Non-pigmented ciliary epithelial cell (primary cell): ENCODE measurements around the gene GPER1.

Source experiments
- DNase-seq: peaks from one replicate; pipeline ENCODE4 v3.0.0-alpha.2; 2010; ENCODE audit warnings: low read depth

The GPER1 gene

DNA sequence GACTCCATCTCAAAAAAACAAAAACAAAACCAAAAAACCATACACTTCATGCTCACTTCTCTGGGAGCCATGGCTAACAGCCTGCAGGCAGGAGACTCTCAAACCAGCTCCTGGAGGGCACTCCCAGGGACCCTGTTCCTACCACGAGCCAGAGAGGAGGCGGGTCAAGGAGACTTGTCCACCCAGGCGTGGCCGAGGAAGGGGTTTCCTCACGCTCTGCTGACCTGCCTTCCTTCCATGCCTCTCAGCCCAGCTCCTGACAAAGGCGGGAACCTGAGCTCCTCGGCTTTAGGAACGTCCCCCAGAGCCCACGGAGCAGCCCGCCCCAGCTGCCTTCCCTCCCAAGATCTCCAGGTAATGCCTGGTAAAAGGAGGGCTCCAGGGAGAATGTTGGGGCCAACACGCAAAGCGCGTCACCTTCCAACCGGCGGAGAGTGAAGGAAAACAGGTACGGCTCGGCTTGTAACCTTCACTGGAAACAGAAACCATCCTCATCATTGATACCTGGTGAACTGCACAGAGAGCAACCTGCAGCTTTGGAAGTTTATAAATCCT is 34.0 kb upstream of the GPER1 start:
- no peak for DNase-seq

GRCh38 chr7:1054438-1054837 is 33.5 kb upstream of the GPER1 start:
- no peak for DNase-seq

GRCh38 chr7:1054861-1055450 is 33.0 kb upstream of the GPER1 start:
- no peak for DNase-seq

DNA sequence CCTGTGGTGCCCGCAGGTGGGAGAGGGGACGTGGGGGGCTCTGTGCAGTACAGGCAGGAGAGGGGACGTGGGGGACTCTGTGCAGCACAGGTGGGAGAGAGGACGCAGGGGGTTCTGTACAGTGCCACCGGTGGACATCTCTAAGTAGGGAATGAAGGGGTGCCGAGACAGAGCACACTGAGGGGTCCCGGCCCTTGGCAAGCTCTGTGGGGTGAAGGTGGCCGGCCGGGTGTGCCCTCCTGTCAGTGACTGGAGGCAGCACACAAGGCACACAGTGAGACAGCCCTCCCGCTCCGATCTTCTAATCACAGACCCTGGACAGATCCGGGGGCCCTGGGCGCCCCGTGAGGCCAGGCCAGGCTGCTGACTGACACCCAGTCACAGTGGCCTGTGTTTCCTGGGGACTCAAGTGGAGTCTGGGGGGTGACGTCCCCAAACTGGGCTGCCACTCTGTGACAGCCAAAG is 32.4 kb upstream of the GPER1 start:
- DNase-seq, result no peak

- no peak for DNase-seq
Observed at GRCh38 chr7:1055956-1056784, 31.7 kb upstream of the GPER1 start.

GRCh38 chr7:1056785-1057410 is 31.0 kb upstream of the GPER1 start:
- DNase-seq, result no peak

GRCh38 chr7:1057416-1058291 is 30.3 kb upstream of the GPER1 start:
- no peak for DNase-seq

GRCh38 chr7:1058311-1058710 is 29.6 kb upstream of the GPER1 start:
- DNase-seq, result no peak

DNA sequence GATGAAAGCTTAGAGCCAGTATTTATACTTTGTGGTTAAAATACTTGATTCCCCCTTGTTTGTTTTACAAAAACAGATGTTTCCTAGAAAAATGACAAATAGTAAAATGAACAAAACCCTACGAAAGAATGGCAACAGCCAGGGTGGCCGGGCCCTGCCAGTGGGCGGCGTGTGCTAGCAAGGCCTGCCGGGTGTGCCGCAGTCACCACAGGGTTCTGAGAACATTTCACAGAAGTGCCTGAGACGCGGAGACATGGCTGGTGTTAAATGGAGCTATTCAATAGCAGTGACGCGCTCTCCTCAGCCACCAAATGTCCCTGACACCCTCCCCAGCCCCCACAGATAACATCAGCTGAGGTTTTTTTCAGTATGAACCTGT is 29.1 kb upstream of the GPER1 start:
- no peak for DNase-seq

GRCh38 chr7:1059200-1060091 is 28.5 kb upstream of the GPER1 start:
- no peak for DNase-seq

- no peak for DNase-seq
Observed at GRCh38 chr7:1060315-1061072, 27.4 kb upstream of the GPER1 start.

- DNase-seq, result no peak
Observed at GRCh38 chr7:1061180-1061579, 26.7 kb upstream of the GPER1 start.

DNA sequence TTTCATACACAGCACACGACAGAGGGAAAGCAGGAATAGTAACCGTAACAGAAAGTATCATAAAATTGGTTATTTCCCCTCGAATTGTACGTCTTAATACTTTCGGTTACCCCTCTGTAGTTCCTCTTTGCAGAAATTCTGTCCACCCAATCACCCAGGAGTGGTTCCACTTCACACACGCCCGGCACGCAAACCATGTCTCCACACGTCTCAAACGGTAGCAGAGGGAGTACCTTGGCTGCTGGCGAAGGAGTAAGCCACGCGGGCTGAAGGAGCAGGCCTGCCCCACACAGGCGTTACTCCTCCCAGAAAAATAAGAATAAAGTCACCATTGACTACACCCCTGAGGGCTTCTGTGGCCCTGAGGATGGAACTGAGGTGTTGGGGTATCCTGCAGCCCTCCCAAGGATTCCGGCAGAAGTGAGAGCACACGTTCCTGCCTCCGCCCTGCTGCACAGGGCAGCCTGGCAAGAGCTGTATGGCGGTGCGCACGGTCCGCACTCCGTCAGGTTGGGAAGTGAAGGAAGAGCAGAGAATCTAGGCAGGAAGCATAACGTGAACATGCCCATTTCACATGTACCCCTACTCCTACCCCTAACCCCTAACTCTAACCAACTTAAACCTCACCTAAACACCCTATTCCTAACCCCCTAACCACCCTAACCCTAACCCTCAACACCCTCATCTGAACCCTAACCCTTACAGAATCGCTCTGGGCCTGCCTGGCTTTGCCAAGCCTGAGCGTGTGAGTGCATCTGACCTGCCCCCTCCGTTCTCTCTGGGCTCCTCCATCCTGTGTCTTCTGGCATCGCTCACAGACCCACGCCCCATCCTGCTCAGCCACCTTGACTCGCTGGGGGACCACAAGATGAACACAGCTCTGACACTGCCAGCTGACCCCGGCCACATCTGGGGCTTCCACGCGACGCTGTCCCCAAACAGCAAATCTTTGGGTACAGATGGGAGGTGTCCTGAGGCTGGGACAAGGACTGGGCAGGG is 25.3 kb upstream of the GPER1 start:
- no peak for DNase-seq

GRCh38 chr7:1063361-1063760 is 24.6 kb upstream of the GPER1 start:
- DNase-seq, result no peak

- no peak for DNase-seq
Observed at GRCh38 chr7:1064581-1064980, 23.3 kb upstream of the GPER1 start.

DNA sequence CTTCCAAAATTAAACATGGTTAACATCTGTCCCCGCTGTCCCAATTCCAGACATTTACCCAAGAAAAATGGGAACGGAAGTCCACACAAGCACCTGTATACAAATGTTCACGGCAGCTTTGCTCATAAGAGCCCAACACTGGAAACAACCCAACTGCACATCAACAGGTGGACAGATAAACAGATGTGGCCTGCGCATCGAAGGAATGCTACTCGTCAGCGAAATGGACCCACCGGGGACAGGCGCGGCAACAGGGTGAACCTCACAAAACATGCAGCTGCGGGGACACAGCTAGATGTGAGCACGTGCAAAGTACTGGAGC is 22.7 kb upstream of the GPER1 start:
- no peak for DNase-seq

DNA sequence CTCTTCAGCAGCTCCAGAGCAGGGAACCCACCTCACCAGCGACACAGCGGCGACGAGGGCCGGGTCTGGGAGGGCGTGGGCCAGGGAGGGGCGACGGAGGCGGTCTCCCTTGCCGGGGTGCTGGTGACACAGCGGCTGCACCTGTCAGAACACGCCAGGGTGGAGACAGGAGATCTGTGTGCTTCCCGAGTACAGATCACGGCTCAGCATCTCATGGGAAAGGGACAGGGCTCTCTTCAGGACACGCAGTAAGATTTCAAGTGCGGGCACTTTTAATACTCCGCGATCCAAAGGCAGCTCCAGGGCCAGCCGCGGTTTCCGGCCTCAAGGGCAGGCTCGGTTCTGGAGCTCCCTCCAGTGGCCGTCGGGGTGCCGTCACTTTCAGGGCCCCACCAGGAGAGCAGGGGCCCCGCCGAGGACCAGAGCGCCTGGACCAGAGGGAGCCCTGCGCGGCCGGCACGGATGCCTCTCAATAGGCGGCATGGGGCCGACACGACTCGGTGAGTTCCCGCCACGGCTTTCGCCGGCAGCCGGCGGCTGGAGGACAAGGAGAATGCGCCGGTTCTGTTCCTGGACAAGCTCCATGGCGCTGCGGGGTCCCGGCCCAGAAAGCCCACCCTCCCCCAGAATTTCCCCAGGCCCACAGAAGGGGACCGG is 22.2 kb upstream of the GPER1 start:
- DNase-seq, result no peak

- no peak for DNase-seq
Observed at GRCh38 chr7:1066242-1066588, 21.7 kb upstream of the GPER1 start.

DNA sequence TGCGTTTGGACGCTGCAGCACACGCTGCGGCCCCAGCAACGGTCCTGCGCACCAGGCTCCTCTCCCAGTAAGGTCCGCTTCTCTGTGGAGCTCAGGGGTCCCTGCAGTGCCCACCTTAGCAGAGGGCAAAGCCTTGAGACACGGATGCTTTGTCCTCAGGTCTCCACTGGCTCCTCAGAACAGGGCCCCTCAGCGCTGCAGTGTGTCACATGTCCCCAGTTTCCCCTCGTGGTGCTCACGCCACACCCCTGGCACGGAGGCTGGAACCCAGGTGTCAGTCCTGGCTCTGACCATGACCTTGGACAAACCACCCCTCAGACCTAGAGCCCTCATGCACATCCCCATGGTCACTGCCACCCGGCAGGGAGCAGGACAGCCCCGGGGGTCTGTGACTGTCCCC is 19.9 kb upstream of the GPER1 start:
- DNase-seq, result no peak
